Panc1 (cell line): ENCODE measurements around the gene MYH13.

Experiments
- POLR2AphosphoS5 ChIP-seq: IDR thresholded peaks from 2 replicates; pipeline ENCODE4 v1.6.1; 2012; ENCODE audit warnings: mild to moderate bottlenecking, low read depth, low read length, moderate library complexity
- SIN3A ChIP-seq: IDR thresholded peaks from 2 replicates; pipeline ENCODE4 v1.6.1; 2012; ENCODE audit warnings: low read depth, mild to moderate bottlenecking, low read length, moderate library complexity, borderline replicate concordance; ENCODE audit not compliant: insufficient read depth
- TCF7L2 ChIP-seq: IDR thresholded peaks from 2 replicates; pipeline ENCODE4 v1.6.1; 2011; ENCODE audit warnings: mild to moderate bottlenecking, low read depth, low read length, inconsistent platforms
- TF ChIP-seq, protein P1 (sequence below): fragments of 450-650 bp; IDR thresholded peaks from 2 replicates; pipeline ENCODE4 v1.5.1; 2017; ENCODE audit warnings: mild to moderate bottlenecking
- TF ChIP-seq, protein P2 (sequence below), 2 experiments: IDR thresholded peaks; 2 replicates each; pipeline ENCODE4 v1.6.1; 2011 to 2012; ENCODE audit warnings: low read depth in 2 of 2, control low read depth in 1 of 2, low read length in 1 of 2, mild to moderate bottlenecking in 1 of 2, moderate library complexity in 1 of 2; ENCODE audit not compliant: insufficient read depth in 1 of 2

DNA sequence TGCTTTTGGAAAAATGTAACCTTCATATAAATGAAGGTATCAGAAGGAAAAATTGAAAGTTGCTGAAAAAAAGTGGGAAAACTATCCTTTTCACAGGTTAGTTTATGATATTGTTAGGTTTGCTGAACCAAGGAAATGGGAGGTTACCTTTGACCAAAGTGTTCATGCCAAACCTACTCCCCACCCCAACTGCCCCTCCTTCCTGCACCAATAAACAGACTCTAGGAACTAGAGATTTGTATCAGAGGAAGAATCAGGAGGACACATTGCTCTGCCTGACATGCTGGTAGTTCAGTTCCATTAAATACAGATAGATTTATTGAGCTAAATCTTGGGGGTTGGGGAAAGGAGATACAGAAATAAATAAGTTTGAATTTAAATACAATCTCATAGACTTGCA, 30.8 kb upstream of the MYH13 start:
- TF ChIP-seq, protein P1, sequence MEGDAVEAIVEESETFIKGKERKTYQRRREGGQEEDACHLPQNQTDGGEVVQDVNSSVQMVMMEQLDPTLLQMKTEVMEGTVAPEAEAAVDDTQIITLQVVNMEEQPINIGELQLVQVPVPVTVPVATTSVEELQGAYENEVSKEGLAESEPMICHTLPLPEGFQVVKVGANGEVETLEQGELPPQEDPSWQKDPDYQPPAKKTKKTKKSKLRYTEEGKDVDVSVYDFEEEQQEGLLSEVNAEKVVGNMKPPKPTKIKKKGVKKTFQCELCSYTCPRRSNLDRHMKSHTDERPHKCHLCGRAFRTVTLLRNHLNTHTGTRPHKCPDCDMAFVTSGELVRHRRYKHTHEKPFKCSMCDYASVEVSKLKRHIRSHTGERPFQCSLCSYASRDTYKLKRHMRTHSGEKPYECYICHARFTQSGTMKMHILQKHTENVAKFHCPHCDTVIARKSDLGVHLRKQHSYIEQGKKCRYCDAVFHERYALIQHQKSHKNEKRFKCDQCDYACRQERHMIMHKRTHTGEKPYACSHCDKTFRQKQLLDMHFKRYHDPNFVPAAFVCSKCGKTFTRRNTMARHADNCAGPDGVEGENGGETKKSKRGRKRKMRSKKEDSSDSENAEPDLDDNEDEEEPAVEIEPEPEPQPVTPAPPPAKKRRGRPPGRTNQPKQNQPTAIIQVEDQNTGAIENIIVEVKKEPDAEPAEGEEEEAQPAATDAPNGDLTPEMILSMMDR, result no peak
- TF ChIP-seq TCF7L2, result no peak
- TF ChIP-seq SIN3A, result no peak
- TF ChIP-seq, protein P2, sequence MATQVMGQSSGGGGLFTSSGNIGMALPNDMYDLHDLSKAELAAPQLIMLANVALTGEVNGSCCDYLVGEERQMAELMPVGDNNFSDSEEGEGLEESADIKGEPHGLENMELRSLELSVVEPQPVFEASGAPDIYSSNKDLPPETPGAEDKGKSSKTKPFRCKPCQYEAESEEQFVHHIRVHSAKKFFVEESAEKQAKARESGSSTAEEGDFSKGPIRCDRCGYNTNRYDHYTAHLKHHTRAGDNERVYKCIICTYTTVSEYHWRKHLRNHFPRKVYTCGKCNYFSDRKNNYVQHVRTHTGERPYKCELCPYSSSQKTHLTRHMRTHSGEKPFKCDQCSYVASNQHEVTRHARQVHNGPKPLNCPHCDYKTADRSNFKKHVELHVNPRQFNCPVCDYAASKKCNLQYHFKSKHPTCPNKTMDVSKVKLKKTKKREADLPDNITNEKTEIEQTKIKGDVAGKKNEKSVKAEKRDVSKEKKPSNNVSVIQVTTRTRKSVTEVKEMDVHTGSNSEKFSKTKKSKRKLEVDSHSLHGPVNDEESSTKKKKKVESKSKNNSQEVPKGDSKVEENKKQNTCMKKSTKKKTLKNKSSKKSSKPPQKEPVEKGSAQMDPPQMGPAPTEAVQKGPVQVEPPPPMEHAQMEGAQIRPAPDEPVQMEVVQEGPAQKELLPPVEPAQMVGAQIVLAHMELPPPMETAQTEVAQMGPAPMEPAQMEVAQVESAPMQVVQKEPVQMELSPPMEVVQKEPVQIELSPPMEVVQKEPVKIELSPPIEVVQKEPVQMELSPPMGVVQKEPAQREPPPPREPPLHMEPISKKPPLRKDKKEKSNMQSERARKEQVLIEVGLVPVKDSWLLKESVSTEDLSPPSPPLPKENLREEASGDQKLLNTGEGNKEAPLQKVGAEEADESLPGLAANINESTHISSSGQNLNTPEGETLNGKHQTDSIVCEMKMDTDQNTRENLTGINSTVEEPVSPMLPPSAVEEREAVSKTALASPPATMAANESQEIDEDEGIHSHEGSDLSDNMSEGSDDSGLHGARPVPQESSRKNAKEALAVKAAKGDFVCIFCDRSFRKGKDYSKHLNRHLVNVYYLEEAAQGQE (IDR thresholded peaks at IDR 0.05; ENCODE audit: insufficient read depth in 1 of 2, low read depth in 2 of 2, low read length in 1 of 2), result no peak
- TF ChIP-seq POLR2AphosphoS5, result no peak
